Measurements from ENCODE around the gene IQCN.
"Not testable (repeated sequence)": the region's sequence is repeated elsewhere in the genome, so short reads cannot be mapped to it uniquely, and the experiment has no call there.

GRCh38 chr19:18209912-18210311 is 64.3 kb downstream of the IQCN start:
- TF ChIP-seq, protein P1, sequence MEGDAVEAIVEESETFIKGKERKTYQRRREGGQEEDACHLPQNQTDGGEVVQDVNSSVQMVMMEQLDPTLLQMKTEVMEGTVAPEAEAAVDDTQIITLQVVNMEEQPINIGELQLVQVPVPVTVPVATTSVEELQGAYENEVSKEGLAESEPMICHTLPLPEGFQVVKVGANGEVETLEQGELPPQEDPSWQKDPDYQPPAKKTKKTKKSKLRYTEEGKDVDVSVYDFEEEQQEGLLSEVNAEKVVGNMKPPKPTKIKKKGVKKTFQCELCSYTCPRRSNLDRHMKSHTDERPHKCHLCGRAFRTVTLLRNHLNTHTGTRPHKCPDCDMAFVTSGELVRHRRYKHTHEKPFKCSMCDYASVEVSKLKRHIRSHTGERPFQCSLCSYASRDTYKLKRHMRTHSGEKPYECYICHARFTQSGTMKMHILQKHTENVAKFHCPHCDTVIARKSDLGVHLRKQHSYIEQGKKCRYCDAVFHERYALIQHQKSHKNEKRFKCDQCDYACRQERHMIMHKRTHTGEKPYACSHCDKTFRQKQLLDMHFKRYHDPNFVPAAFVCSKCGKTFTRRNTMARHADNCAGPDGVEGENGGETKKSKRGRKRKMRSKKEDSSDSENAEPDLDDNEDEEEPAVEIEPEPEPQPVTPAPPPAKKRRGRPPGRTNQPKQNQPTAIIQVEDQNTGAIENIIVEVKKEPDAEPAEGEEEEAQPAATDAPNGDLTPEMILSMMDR (optimal IDR thresholded peaks at IDR 0.05 in 1 of 3, IDR thresholded peaks at IDR 0.05 in 1 of 3, conservative IDR thresholded peaks at IDR 0.05 in 1 of 3; ENCODE audit: extremely low read depth in 1 of 3, insufficient read depth in 2 of 3, low read length in 3 of 3): not testable (repeated sequence)
- not testable (repeated sequence) for TF ChIP-seq EZH2 (IDR thresholded peaks at IDR 0.05; ENCODE audit: low read length)
